K562 (cell line): ENCODE measurements around the gene HYAL3. TPM values are rescaled to one million over a fixed set of nuclear protein-coding genes. Genes with fewer than 3 reads are reported as not detected.

ENCODE experiments used
- ATAC-seq: fragments of 200-7000 bp; cut with Tn5 transposase; 3 replicates; pipeline ENCODE4 v1.9.1; 2020; ENCODE audit warnings: moderate library complexity
- BruUV-seq: library from RNA; stranded (reverse); fragments of 400-500 nt; replicated peaks from 2 replicates; lab custom pipeline; 2021; lab: Mats Ljungman, UMichigan
- CTCF ChIA-PET: fragments of 300-600 bp; formaldehyde crosslinking; extraction: SDS; loops from one replicate; lab custom pipeline; 2021; ENCODE audit warnings: low intra/inter-chr PET ratio; lab: Yijun Ruan, JAX
- POLR2A ChIA-PET: fragments of 300-600, 350-650 bp; sonication (Branson Sonifier 250); formaldehyde crosslinking; extraction: SDS; loops from one replicate; lab custom pipeline; 2021; ENCODE audit warnings: antibody characterized with exemption, inconsistent platforms; lab: Yijun Ruan, JAX
- DNase-seq, 4 experiments: peaks; one replicate each; pipeline versions ENCODE4 v3.0.0 to v3.0.0-alpha.2; 2011 to 2018; ENCODE audit warnings: low spot score in 3 of 4, mixed read lengths in 3 of 4; ENCODE audit errors: extremely low read depth in 1 of 4
- FAIRE-seq: peaks from 2 replicates; lab custom pipeline; 2011; peaks lifted over from hg19 to GRCh38; lab: Jason Lieb, UNC
- H2AFZ ChIP-seq: 2 replicates; pipeline ENCODE4 v1.6.0; 2011; ENCODE audit warnings: low read depth, low read length, control low read depth, inconsistent platforms
- H3K27ac ChIP-seq: fragments of 200-600 bp; 3 replicates; pipeline ENCODE4 v1.8.0; 2011; ENCODE audit warnings: low read depth, mild to moderate bottlenecking, control low read depth, inconsistent platforms, low read length, moderate library complexity, mixed read lengths; ENCODE audit errors: extremely low read depth
- H3K27me3 ChIP-seq, 2 experiments: fragments of 300-600 bp in 1 of 2; 2 replicates in 1 of 2; 3 replicates in 1 of 2; pipeline versions ENCODE4 v1.6.0 to v1.8.0; 2011; ENCODE audit warnings: inconsistent platforms in 2 of 2, low read length in 2 of 2, mild to moderate bottlenecking in 1 of 2, mixed read lengths in 1 of 2, moderate library complexity in 1 of 2; ENCODE audit not compliant: control insufficient read depth in 2 of 2, insufficient read depth in 2 of 2
- H3K36me3 ChIP-seq: fragments of 300-600 bp; 3 replicates; pipeline ENCODE4 v1.8.0; 2011; ENCODE audit warnings: mild to moderate bottlenecking, low read length, inconsistent platforms; ENCODE audit not compliant: control insufficient read depth, insufficient read depth
- H3K4me1 ChIP-seq, 2 experiments: fragments of 200-600 bp in 1 of 2; replicated peaks in 1 of 2; 2 replicates in 1 of 2; 3 replicates in 1 of 2; pipeline versions ENCODE4 v1.5.1 to v1.8.0; 2011; ENCODE audit warnings: inconsistent platforms in 2 of 2, low read length in 2 of 2, mild to moderate bottlenecking in 1 of 2, mixed read lengths in 1 of 2, moderate library complexity in 1 of 2; ENCODE audit not compliant: control insufficient read depth in 2 of 2, insufficient read depth in 2 of 2
- H3K4me2 ChIP-seq: 2 replicates; pipeline ENCODE4 v1.6.1; 2011; ENCODE audit warnings: low read length, control low read depth, inconsistent platforms, mixed read lengths; ENCODE audit not compliant: insufficient read depth
- H3K4me3 ChIP-seq: fragments of 200-600 bp; sonication (generic), shearing (Covaris generic); 2 replicates; pipeline ENCODE4 v1.5.1; 2016; ENCODE audit warnings: control low read depth, inconsistent platforms
- H3K79me2 ChIP-seq: fragments of 200-600 bp; 3 replicates; pipeline ENCODE4 v1.8.0; 2011; ENCODE audit warnings: low read length, inconsistent platforms; ENCODE audit not compliant: control insufficient read depth, insufficient read depth
- H3K9ac ChIP-seq, 2 experiments: 2 replicates each; pipeline versions ENCODE4 v1.6.0 to v1.6.1; 2011; ENCODE audit warnings: low read depth in 2 of 2, low read length in 2 of 2, control low read depth in 1 of 2, inconsistent platforms in 1 of 2, mild to moderate bottlenecking in 1 of 2, mixed read lengths in 1 of 2; ENCODE audit not compliant: insufficient read depth in 1 of 2
- H3K9me1 ChIP-seq: one replicate; pipeline ENCODE4 v1.6.0; 2011; ENCODE audit warnings: inconsistent platforms, mild to moderate bottlenecking, low read length, moderate library complexity; ENCODE audit not compliant: control insufficient read depth, insufficient read depth
- H3K9me3 ChIP-seq: replicated peaks from 2 replicates; pipeline ENCODE4 v1.5.1; 2011; ENCODE audit warnings: low read depth, low read length, inconsistent platforms; ENCODE audit not compliant: control insufficient read depth, insufficient read depth
- H4K20me1 ChIP-seq: replicated peaks from 2 replicates; pipeline ENCODE4 v1.6.1; 2011; ENCODE audit warnings: low read length, inconsistent platforms, mixed read lengths; ENCODE audit not compliant: control insufficient read depth, insufficient read depth
- HMG20B ChIP-seq: fragments of 250-450 bp; sonication (Bioruptor Pico); IDR thresholded peaks from 2 replicates; pipeline ENCODE4 v1.5.0; 2021; ENCODE audit warnings: mild to moderate bottlenecking
- NFE2 ChIP-seq: IDR thresholded peaks from 2 replicates; pipeline ENCODE4 v1.6.1; 2014; ENCODE audit warnings: antibody characterized with exemption, low read depth
- SRSF1 ChIP-seq: fragments of 200-400 bp; formaldehyde crosslinking; IDR thresholded peaks from 2 replicates; pipeline ENCODE4 v1.6.1; 2017; ENCODE audit warnings: mild to moderate bottlenecking, low read depth, low read length, moderate library complexity
- ZBED1 ChIP-seq: IDR thresholded peaks from 2 replicates; pipeline ENCODE4 v1.6.1; 2014
- ZNF224 ChIP-seq: sonication (generic); formaldehyde crosslinking; IDR thresholded peaks from 2 replicates; pipeline ENCODE4 v1.8.0; 2022; ENCODE audit warnings: mild to moderate bottlenecking, missing genetic modification reagents
- WGBS: fragments of 100-300 bp; shearing (Covaris generic); methylation state at CpG from one replicate; pipeline ENCODE4 v1.1.6; 2016; ENCODE audit warnings: low coverage, mixed read lengths; ENCODE audit not compliant: insufficient coverage; ENCODE audit errors: missing lambda C conversion rate; 5-methylcytosine and 5-hydroxymethylcytosine counted together
- in situ Hi-C: fragments of 300-500 bp; cut with MboI; formaldehyde crosslinking; loops from 4 replicates; pipeline ENCODE4 v1.15.0; 2018; ENCODE audit warnings: inconsistent platforms, mixed read lengths
- intact Hi-C: fragments of 100-400 bp; cut with micrococcal nuclease; formaldehyde crosslinking; loops from 2 replicates; pipeline ENCODE4 v1.14.2; 2022
- polyA plus RNA-seq, 8 experiments: library from polyadenylated mRNA; depleted of rRNA in 4 of 8; stranded (reverse) in 5 of 8; unstranded in 3 of 8; fragments of >200 nt; fragmentation: Nextera tagmentation in 2 of 8; fragmentation: Illumina TruSeq in 1 of 8; extraction: Ambion mirVana in 2 of 8; extraction: Trizol in 1 of 8; gene quantifications; 2 replicates each; pipeline versions ENCODE4 v1.2.1 to v1.2.3, GENCODE V29; 2011 to 2014; ENCODE audit warnings: inconsistent platforms in 1 of 8, missing spikeins in 1 of 8
- total RNA-seq, 7 experiments: library from RNA; depleted of rRNA in 6 of 7; stranded (reverse); fragments of >200 nt in 6 of 7; fragmentation: Illumina TruSeq in 2 of 7; extraction: Trizol in 2 of 7; gene quantifications; 2 replicates each; pipeline versions ENCODE4 v1.2.1 to v1.2.3, GENCODE V29; 2011 to 2021; ENCODE audit warnings: low replicate concordance in 1 of 7
- TF ChIP-seq, protein P1 (sequence below): sonication (generic); formaldehyde crosslinking; IDR thresholded peaks from 2 replicates; pipeline ENCODE4 v1.8.0; 2022; ENCODE audit warnings: mild to moderate bottlenecking, missing genetic modification reagents
- TF ChIP-seq, protein P2 (sequence below): fragments of 450-650 bp; IDR thresholded peaks from 2 replicates; pipeline ENCODE4 v1.6.1; 2017; ENCODE audit warnings: mild to moderate bottlenecking, moderate library complexity
- TF ChIP-seq, protein P3 (sequence below): sonication (generic); formaldehyde crosslinking; IDR thresholded peaks from 2 replicates; pipeline ENCODE4 v1.8.1; 2023; ENCODE audit warnings: mild to moderate bottlenecking, missing genetic modification reagents

Gene HYAL3
- total and polyA plus RNA-seq, 9 of the 15 experiments (the other 6 are each of a cell fraction or from before 2014, with no cell fraction given), result 0.38 to 9.1 (median 6.8) TPM

GRCh38 chr3:50340147-50340447 is 40.9 kb upstream of the HYAL3 start:
- CTCF ChIA-PET, result no interaction called here
- no peak for ATAC-seq
- TF ChIP-seq ZBED1 (no peak), HMG20B (CRISPR knock-in tag) (no peak), ZNF224 (CRISPR knock-in tag) (no peak), NFE2 (no peak), SRSF1 (no peak)
- TF ChIP-seq, protein P1, sequence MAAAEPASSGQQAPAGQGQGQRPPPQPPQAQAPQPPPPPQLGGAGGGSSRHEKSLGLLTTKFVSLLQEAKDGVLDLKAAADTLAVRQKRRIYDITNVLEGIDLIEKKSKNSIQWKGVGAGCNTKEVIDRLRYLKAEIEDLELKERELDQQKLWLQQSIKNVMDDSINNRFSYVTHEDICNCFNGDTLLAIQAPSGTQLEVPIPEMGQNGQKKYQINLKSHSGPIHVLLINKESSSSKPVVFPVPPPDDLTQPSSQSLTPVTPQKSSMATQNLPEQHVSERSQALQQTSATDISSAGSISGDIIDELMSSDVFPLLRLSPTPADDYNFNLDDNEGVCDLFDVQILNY, result no peak
- TF ChIP-seq, protein P2, sequence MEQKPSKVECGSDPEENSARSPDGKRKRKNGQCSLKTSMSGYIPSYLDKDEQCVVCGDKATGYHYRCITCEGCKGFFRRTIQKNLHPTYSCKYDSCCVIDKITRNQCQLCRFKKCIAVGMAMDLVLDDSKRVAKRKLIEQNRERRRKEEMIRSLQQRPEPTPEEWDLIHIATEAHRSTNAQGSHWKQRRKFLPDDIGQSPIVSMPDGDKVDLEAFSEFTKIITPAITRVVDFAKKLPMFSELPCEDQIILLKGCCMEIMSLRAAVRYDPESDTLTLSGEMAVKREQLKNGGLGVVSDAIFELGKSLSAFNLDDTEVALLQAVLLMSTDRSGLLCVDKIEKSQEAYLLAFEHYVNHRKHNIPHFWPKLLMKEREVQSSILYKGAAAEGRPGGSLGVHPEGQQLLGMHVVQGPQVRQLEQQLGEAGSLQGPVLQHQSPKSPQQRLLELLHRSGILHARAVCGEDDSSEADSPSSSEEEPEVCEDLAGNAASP, result no peak
- TF ChIP-seq, protein P3, sequence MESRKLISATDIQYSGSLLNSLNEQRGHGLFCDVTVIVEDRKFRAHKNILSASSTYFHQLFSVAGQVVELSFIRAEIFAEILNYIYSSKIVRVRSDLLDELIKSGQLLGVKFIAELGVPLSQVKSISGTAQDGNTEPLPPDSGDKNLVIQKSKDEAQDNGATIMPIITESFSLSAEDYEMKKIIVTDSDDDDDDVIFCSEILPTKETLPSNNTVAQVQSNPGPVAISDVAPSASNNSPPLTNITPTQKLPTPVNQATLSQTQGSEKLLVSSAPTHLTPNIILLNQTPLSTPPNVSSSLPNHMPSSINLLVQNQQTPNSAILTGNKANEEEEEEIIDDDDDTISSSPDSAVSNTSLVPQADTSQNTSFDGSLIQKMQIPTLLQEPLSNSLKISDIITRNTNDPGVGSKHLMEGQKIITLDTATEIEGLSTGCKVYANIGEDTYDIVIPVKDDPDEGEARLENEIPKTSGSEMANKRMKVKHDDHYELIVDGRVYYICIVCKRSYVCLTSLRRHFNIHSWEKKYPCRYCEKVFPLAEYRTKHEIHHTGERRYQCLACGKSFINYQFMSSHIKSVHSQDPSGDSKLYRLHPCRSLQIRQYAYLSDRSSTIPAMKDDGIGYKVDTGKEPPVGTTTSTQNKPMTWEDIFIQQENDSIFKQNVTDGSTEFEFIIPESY, result no peak
- peaks cover 16% of the 10 kb centered on the region; the same call in 2 of the 3 replicates for H3K36me3 ChIP-seq
- POLR2A ChIA-PET, result interaction anchor here (1.2 kb wide), 1 partner anchor 11 kb away, joined by 5 read pairs; the partner anchor contains the start of genes CYB561D2 and NPRL2
- in situ Hi-C loops, result no loop called here
- no TSS peak for BruUV-seq
- no peak overlapping the region for H2AFZ ChIP-seq
- H4K20me1 ChIP-seq, result no peaks in the 10 kb centered on the region
- no peak for DNase-seq
- H3K9me3 ChIP-seq, result no peaks in the 10 kb centered on the region
- H3K4me1 ChIP-seq, result peaks cover 27 to 59% of the 10 kb centered on the region in 2 experiments; a peak in 4 of 5 replicates
- FAIRE-seq, result no peak
- 28% methylated on average over 7 of the region's 9 CpGs for WGBS
- peak overlapping the region; percentile 99 for H3K27ac ChIP-seq
- intact Hi-C loops, result no loop called here
- H3K9me1 ChIP-seq, result peaks cover 3% of the 10 kb centered on the region
- H3K79me2 ChIP-seq, result peaks cover 56% of the 10 kb centered on the region
- H3K4me2 ChIP-seq, result peak overlapping the region; percentile 72
- peak overlapping the region; percentile 96 for H3K4me3 ChIP-seq
- no peaks in the 10 kb centered on the region for H3K27me3 ChIP-seq
- H3K9ac ChIP-seq, result peak overlapping the region; percentile 95 to 98
